RWPE2 (cell line): Measurements from ENCODE around the gene ZDHHC16.

Experiments
- ATAC-seq: fragments of 200-7000 bp; cut with Tn5 transposase; 3 replicates; pipeline ENCODE4 v1.9.1; 2021; ENCODE audit warnings: low read depth
- DNase-seq: peaks from one replicate; pipeline ENCODE4 v3.0.0-alpha.2; 2020; ENCODE audit warnings: low spot score
- H3K27ac ChIP-seq: fragments of 450-650 bp; 2 replicates; pipeline ENCODE4 v1.5.1; 2017; ENCODE audit warnings: mild to moderate bottlenecking; ENCODE audit not compliant: poor library complexity, severe bottlenecking
- H3K27me3 ChIP-seq: fragments of 250-450 bp; sonication (Bioruptor Pico); 2 replicates; pipeline ENCODE4 v1.5.1; 2021; ENCODE audit warnings: mild to moderate bottlenecking, moderate library complexity; ENCODE audit not compliant: insufficient read depth, poor library complexity, severe bottlenecking
- H3K36me3 ChIP-seq: fragments of 250-450 bp; sonication (Bioruptor Pico); 2 replicates; pipeline ENCODE4 v1.5.1; 2020; ENCODE audit warnings: low read depth, mild to moderate bottlenecking, moderate library complexity
- H3K4me1 ChIP-seq: fragments of 250-450 bp; sonication (Bioruptor Pico); 2 replicates; pipeline ENCODE4 v1.5.1; 2021; ENCODE audit warnings: mild to moderate bottlenecking, moderate library complexity; ENCODE audit not compliant: insufficient read depth, poor library complexity, severe bottlenecking
- H3K4me3 ChIP-seq: fragments of 250-450 bp; sonication (Bioruptor Pico); 2 replicates; pipeline ENCODE4 v1.5.1; 2021; ENCODE audit warnings: mild to moderate bottlenecking, moderate library complexity; ENCODE audit not compliant: severe bottlenecking
- H3K9me3 ChIP-seq: fragments of 250-450 bp; sonication (Bioruptor Pico); 2 replicates; pipeline ENCODE4 v1.5.1; 2021; ENCODE audit warnings: mild to moderate bottlenecking, moderate library complexity; ENCODE audit not compliant: severe bottlenecking
- TF ChIP-seq, protein P1 (sequence below): fragments of 450-650 bp; IDR thresholded peaks from one replicate; pipeline ENCODE4 v1.5.1; 2017; ENCODE audit warnings: mild to moderate bottlenecking, moderate library complexity; ENCODE audit not compliant: poor library complexity, severe bottlenecking

The ZDHHC16 gene

DNA sequence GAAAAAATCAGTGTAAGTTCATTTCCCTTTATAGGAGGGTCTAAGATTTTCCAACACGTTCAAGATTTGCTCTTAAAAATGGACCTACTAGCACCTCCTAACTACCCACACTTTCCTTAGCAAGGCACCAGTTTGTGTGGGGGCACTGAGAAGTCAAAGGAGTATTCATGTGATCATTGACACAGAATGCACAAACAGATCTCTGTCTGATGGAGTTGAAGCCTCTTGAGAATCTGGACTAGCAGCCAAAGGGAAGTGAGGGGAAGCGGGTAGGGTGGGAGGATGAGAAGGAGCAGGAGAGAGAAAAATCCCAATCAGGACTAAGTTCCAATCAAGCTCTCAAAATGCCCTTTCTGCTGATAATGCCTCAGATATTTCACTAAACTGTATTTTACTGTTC lies 48.2 kb downstream of the ZDHHC16 start:
- no peaks in the 10 kb centered on the region for H3K9me3 ChIP-seq
- ATAC-seq, result no peak
- TF ChIP-seq, protein P1, sequence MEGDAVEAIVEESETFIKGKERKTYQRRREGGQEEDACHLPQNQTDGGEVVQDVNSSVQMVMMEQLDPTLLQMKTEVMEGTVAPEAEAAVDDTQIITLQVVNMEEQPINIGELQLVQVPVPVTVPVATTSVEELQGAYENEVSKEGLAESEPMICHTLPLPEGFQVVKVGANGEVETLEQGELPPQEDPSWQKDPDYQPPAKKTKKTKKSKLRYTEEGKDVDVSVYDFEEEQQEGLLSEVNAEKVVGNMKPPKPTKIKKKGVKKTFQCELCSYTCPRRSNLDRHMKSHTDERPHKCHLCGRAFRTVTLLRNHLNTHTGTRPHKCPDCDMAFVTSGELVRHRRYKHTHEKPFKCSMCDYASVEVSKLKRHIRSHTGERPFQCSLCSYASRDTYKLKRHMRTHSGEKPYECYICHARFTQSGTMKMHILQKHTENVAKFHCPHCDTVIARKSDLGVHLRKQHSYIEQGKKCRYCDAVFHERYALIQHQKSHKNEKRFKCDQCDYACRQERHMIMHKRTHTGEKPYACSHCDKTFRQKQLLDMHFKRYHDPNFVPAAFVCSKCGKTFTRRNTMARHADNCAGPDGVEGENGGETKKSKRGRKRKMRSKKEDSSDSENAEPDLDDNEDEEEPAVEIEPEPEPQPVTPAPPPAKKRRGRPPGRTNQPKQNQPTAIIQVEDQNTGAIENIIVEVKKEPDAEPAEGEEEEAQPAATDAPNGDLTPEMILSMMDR, result no peak
- peak overlapping the region; percentile 24 for H3K27ac ChIP-seq
- H3K4me3 ChIP-seq, result no peak overlapping the region
- peaks cover 44% of the 10 kb centered on the region for H3K36me3 ChIP-seq
- H3K27me3 ChIP-seq, result no peaks in the 10 kb centered on the region
- peaks cover 27% of the 10 kb centered on the region for H3K4me1 ChIP-seq
- DNase-seq, result no peak

DNA sequence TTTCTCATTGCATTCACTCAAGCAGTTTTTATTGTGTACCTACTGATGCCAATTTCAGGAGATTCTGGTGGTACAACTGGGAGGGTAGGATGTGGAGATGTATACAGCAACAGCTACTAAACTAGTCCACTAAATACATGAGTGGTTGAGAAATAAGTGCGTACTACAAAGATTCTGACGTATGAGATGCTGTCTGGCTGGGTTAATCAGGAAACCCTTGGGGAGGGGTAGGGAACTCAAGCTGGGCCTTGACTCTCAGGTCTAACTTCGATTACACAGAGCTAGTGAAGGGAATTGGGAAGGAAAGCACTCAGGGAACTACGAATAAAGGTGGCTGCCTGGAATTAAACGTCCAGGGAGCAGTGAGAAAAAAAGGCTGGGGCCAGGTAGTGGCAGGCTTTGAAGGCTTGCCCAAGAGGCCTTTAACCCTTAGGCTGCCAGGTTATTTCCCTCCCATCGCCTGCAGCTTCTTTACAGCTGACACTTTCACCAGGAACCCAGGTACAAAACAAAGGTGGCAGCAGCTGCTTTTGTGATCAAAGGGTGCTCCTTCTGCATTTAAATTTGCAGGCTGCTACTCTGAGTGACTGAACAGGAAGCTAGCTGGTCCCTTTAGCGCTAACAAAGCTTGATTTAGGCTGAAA lies 49.0 kb downstream of the ZDHHC16 start:
- TF ChIP-seq, protein P1, result no peak
- Histone ChIP-seq H3K4me3 (no peak overlapping the region), H3K36me3 (peaks cover 40% of the 10 kb centered on the region), H3K9me3 (no peaks in the 10 kb centered on the region), H3K27ac (peak overlapping the region; percentile 24), H3K27me3 (no peaks in the 10 kb centered on the region), H3K4me1 (peaks cover 27% of the 10 kb centered on the region)
- ATAC-seq (no peak), DNase-seq (no peak)

DNA sequence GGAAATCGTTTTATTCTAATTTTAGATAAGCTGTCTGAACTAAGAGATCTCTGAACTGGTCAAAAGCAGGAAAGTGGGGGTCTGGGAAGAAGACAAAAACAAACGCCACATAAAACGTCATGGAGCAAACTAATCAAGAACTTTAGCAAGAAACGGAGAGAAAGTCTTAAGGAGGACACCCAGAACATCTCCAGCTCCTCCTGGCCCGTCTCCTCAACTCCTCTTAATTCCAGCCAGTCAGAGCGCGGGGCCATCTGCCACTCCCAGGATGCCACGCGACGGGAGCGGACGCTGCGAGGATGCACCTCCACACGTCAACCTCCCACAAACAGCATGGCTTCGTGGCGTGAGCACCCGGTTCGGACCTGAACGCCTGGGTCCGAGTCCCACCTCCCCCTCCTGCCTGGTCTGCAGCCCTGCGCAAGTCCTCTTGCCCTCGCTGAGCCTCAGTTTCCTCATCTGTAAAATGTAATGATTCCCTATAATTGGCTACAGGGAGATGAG lies 51.6 kb downstream of the ZDHHC16 start:
- peaks cover 30% of the 10 kb centered on the region for H3K36me3 ChIP-seq
- ATAC-seq, result peak; percentile 62
- TF ChIP-seq, protein P1, result no peak
- H3K4me1 ChIP-seq, result peaks cover 23% of the 10 kb centered on the region
- peak; percentile 90 for DNase-seq
- H3K9me3 ChIP-seq, result no peaks in the 10 kb centered on the region
- H3K27ac ChIP-seq, result peak overlapping the region; percentile 88
- H3K27me3 ChIP-seq, result no peaks in the 10 kb centered on the region
- peak overlapping the region; percentile 80 for H3K4me3 ChIP-seq

DNA sequence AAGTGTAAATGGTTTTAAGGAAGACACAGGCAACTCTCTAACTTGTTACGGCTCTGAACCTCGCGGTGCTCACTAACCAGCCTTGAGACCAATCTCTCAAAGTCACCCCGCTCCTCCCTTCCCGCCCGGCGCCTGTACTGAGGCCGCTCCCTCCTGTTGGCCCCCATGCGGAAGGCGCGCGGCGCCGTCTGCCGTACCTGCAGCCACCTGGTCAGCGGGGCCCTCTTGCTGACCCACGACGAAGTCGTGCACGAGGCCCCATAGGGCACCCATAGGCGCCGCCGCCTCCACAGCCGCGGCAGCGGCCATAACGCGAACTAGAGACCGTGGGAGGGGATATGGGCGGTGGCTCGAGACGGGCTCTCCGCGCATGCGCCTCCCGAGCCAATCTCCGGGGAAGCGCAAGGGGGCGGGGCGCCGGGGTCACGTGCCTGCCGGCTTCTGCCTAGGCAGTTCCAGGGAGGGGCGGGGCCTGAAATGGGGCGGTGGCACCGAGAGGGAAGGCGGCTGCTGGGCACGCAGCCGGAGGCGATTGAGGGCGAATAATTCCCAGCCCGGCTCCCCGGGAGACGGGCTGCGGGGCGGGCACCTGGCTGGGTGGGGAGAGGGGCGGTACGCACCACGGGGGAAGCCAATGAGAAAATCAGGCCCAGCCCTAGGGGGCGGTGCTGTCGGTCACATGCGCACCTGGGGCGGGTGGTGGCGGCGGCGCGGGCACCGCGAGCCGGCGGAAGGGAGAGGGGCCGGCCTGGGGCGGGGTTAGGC lies 52.3 kb downstream of the ZDHHC16 start, which contains the start of gene MMS19:
Gene MMS19, minus strand, starts transcription at position 347 of the 765 bp plus-strand sequence. Its CDS starts 38 bp downstream, at position 309.
- Histone ChIP-seq H3K27ac (peak within 1 kb of the TSS; percentile 88), H3K27me3 (no peaks in the 10 kb centered on the region), H3K4me3 (peak within 1 kb of the TSS; percentile 80), H3K9me3 (no peaks in the 10 kb centered on the region), H3K36me3 (peaks cover 24% of the 10 kb centered on the region), H3K4me1 (peaks cover 23% of the 10 kb centered on the region)
- TF ChIP-seq, protein P1, result no peak
- DNase-seq, result peak; percentile 100
- peak; percentile 53 for ATAC-seq
